ENCODE results near the gene COL23A1. TPM values are rescaled to one million over a fixed set of nuclear protein-coding genes. Genes with fewer than 3 reads are reported as not detected.

The COL23A1 gene
- total RNA-seq, 1 donor from 2014 or later = 75.2 TPM

DNA sequence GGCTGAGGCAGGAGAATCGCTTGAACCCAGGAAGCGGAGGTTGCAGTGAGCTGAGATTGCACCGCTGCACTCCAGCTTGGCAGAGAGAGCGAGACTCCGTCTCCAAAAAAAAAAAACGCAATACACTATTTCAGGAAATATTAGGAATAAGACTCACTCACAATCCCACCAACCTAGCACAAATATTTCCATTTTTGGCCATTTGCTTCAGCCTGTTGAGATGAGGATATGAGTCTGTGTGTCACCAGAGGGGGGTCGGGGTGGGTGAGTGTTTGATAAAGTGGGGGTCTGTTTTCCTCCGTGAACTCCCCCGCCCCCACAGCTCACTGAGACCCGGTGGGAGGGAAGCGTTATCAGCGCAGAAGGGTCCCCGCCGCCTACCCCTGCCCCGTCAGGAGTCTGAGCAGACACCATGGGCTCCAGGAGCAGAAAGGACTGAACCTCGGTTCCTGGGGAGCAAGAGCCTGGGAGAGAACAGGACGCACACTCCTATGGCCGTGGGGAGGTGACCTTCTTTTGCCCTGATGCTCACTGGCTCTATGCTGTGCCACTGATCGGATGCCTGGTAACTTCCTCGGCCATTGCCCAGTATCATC is 203.8 kb downstream of the COL23A1 start:
- Mint-ChIP-seq H3K4me3 (ENCODE audit: unreplicated experiment) (no peak overlapping the region), H3K9me3 (ENCODE audit: unreplicated experiment) (no peaks in the 10 kb centered on the region), H3K4me1 (ENCODE audit: unreplicated experiment) (peaks cover 28% of the 10 kb centered on the region), H3K27me3 (ENCODE audit: unreplicated experiment) (peaks cover 27% of the 10 kb centered on the region), H3K27ac (ENCODE audit: unreplicated experiment) (no peak overlapping the region), H3K36me3 (ENCODE audit: low read depth, unreplicated experiment) (peaks cover 3% of the 10 kb centered on the region)
- TF ChIP-seq CTCF (IDR thresholded peaks at IDR 0.05; ENCODE audit: unreplicated experiment) = no peak
- DNase-seq (ENCODE audit: low spot score) = no peak

DNA sequence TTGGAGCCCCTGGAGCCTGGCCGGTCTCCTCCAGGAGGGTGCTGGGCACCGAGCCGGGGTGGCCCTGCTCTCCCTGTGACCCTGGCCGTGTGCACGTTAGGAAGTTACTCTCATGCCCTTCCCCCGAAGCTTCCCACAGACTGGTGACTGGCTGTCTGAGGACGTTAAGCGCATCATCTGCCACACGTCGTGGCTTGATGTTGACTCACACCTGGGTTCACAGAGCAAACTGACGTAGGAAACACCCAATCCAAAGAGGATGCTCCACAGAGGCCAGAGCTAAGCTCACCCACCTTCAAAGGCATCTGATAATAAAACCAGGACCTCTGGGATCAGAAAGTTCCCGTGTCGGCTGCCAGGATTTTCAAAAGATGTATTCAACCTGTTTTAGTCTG is 204.7 kb downstream of the COL23A1 start:
- Mint-ChIP-seq H3K27ac (ENCODE audit: unreplicated experiment) (no peak overlapping the region), H3K4me1 (ENCODE audit: unreplicated experiment) (peaks cover 27% of the 10 kb centered on the region), H3K27me3 (ENCODE audit: unreplicated experiment) (peaks cover 28% of the 10 kb centered on the region), H3K36me3 (ENCODE audit: low read depth, unreplicated experiment) (peaks cover 3% of the 10 kb centered on the region), H3K4me3 (ENCODE audit: unreplicated experiment) (no peak overlapping the region), H3K9me3 (ENCODE audit: unreplicated experiment) (no peaks in the 10 kb centered on the region)
- TF ChIP-seq CTCF (IDR thresholded peaks at IDR 0.05; ENCODE audit: unreplicated experiment) = no peak
- DNase-seq (ENCODE audit: low spot score) = no peak

DNA sequence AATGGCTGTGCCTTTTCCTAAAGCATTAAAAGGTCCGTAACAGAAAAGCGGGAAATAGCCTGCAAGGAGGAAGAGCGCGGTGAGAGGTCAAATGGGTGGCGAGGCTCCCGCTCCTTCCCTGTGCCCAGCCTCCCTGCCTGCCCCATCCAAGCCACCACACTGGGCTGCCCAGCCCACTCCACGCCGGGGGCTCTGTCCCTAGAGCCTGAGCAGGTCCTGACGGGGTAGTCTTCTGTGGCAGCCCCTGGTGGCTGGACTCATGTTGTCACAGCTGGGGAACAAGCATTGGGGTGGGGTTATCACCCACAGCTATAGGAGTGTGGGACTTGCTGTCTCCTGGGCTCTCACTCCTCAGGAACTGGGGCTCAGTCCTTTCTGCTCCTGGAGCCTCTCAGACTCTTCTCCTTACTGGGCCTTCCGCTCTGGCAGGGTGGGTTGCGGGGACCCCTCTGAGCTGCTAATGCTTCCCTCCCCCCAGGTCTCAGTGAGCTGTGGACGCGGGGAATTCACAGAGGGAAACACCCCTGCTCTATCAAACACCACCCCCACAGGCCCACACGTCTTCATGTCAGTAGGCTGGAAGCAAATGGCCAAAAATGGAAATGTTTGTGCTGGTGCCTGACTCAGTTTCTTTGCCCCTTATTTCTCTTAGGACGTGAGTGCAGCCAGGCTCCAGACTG is 205.2 kb downstream of the COL23A1 start:
- Mint-ChIP-seq H3K4me3 (ENCODE audit: unreplicated experiment) (no peak overlapping the region), H3K27me3 (ENCODE audit: unreplicated experiment) (peaks cover 28% of the 10 kb centered on the region), H3K27ac (ENCODE audit: unreplicated experiment) (no peak overlapping the region), H3K9me3 (ENCODE audit: unreplicated experiment) (no peaks in the 10 kb centered on the region), H3K36me3 (ENCODE audit: low read depth, unreplicated experiment) (peaks cover 3% of the 10 kb centered on the region), H3K4me1 (ENCODE audit: unreplicated experiment) (peaks cover 32% of the 10 kb centered on the region)
- no peak for DNase-seq (ENCODE audit: low spot score)
- TF ChIP-seq CTCF (IDR thresholded peaks at IDR 0.05; ENCODE audit: unreplicated experiment) = no peak

DNA sequence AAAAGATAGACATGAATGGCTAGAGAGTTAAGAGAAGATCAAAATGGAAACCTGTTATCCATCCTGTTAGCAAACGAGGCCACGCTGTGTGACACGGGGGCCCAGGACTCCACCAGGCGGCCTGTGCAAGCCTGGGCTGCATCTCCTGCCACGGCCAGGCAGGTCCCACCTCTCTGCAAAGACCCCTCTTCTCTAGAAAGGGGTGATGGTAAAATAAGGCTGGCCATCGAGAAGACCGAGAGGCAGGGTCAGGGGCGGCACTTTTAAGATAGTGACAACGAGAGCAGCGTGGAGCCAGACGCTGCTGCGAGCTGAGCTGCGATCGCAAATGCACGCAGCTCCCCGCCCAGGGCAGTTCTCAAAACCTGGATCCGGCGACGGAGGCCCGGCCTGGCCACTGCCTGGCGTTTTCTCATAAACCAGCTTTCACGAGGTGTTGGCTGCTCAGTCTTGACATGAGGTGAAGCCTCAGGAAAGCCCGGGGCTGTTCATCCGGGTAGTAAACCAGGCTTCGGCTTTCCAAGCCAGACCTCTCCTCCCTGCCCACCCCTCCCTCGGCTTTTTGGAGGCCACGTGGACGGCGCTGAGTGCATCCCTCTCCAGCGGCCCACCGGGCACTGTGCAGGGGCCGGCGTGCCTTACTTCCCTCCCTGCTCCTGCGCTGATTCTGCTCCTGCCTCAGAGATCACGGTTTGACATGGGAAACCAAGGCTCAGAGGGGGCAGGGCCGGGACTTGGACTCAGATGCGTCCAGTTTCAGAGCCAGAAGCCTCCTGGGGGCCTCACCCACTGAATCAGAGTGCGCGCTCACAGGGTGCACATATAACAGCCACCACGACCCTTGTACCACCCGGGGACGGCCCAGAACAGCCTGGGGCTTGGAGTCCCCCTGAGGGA is 206.0 kb downstream of the COL23A1 start:
- no peak for DNase-seq (ENCODE audit: low spot score)
- no peak for TF ChIP-seq CTCF (IDR thresholded peaks at IDR 0.05; ENCODE audit: unreplicated experiment)
- Mint-ChIP-seq H3K4me3 (ENCODE audit: unreplicated experiment) (no peak overlapping the region), H3K36me3 (ENCODE audit: low read depth, unreplicated experiment) (peaks cover under 1% of the 10 kb centered on the region), H3K27me3 (ENCODE audit: unreplicated experiment) (peaks cover 25% of the 10 kb centered on the region), H3K4me1 (ENCODE audit: unreplicated experiment) (peaks cover 31% of the 10 kb centered on the region), H3K27ac (ENCODE audit: unreplicated experiment) (no peak overlapping the region), H3K9me3 (ENCODE audit: unreplicated experiment) (no peaks in the 10 kb centered on the region)
